Measurements from ENCODE around the gene HOXD8.

The HOXD8 gene

GRCh38 chr2:176178038-176178756, 48.7 kb downstream of the HOXD8 start:
- peak; percentile 80 for DNase-seq (ENCODE audit: low read depth)
- H3K4me3 ChIP-seq (ENCODE audit: low read depth, low read length): no peak overlapping the region
- TF ChIP-seq POLR2A (IDR thresholded peaks at IDR 0.05; ENCODE audit: extremely low read depth, insufficient read length) (no peak), MAX (IDR thresholded peaks at IDR 0.05; ENCODE audit: low read depth, low read length) (no peak), CTCF (IDR thresholded peaks at IDR 0.05; ENCODE audit: low read depth, low read length) (no peak), MYC (IDR thresholded peaks at IDR 0.05; ENCODE audit: low read depth, low read length) (no peak)

- no peak overlapping the region for H3K4me3 ChIP-seq (ENCODE audit: low read depth, low read length)
- TF ChIP-seq MYC (IDR thresholded peaks at IDR 0.05; ENCODE audit: low read depth, low read length) (no peak), POLR2A (IDR thresholded peaks at IDR 0.05; ENCODE audit: extremely low read depth, insufficient read length) (no peak), CTCF (IDR thresholded peaks at IDR 0.05; ENCODE audit: low read depth, low read length) (no peak), MAX (IDR thresholded peaks at IDR 0.05; ENCODE audit: low read depth, low read length) (no peak)
- peak; percentile 71 for DNase-seq (ENCODE audit: low read depth)
Observed at GRCh38 chr2:176178757-176179295, 49.3 kb downstream of the HOXD8 start.

GRCh38 chr2:176181551-176181950, 52.0 kb downstream of the HOXD8 start:
- no peak overlapping the region for H3K4me3 ChIP-seq (ENCODE audit: low read depth, low read length)
- no peak for DNase-seq (ENCODE audit: low read depth)
- TF ChIP-seq MAX (IDR thresholded peaks at IDR 0.05; ENCODE audit: low read depth, low read length): no peak
- TF ChIP-seq MYC (IDR thresholded peaks at IDR 0.05; ENCODE audit: low read depth, low read length): no peak
- no peak for TF ChIP-seq POLR2A (IDR thresholded peaks at IDR 0.05; ENCODE audit: extremely low read depth, insufficient read length)
